ENCODE data around the gene PRPSAP1. TPM values are rescaled to one million over a fixed set of nuclear protein-coding genes. Genes with fewer than 3 reads are reported as not detected.

The PRPSAP1 gene
- polyA plus RNA-seq, 3 donors: 45.8 to 58.2 (median 51.2) TPM

DNA sequence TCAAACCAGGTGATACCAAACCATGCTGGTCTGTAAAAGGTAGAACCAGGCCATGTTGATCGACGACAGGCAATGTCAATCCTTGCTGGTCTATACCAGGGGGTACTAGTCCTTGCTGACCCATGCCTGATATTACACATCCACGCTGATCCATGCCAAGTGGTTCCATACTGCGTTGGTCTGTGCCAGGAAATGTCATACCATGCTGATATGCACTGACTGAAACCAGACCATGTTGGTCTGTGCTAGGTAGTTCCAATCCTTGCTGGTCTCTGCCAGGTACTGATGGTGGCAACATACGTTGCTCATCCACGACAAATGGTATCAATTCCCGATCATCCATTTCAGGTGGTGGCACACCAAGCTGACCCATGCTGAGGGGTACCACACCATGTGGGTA, 60.6 kb downstream of the PRPSAP1 start:
- no peak overlapping the region for H3K27ac ChIP-seq (ENCODE audit: low read depth in 1 of 2, low read length in 2 of 2)
- no peaks in the 10 kb centered on the region for H3K36me3 ChIP-seq (replicated peaks in 1 of 2; ENCODE audit: control insufficient read depth in 1 of 2, insufficient read depth in 2 of 2, low read length in 2 of 2)
- no peak overlapping the region for H3K4me3 ChIP-seq (replicated peaks in 1 of 3; ENCODE audit: low read depth in 2 of 3, low read length in 3 of 3)
- no peaks in the 10 kb centered on the region for H3K79me2 ChIP-seq (ENCODE audit: insufficient read depth, low read length)
- WGBS (ENCODE audit: insufficient coverage): 94% methylated on average over 7 of the region's 7 CpGs
- H4K20me1 ChIP-seq (ENCODE audit: insufficient read depth, low read length): no peaks in the 10 kb centered on the region
- no peaks in the 10 kb centered on the region for H3K9me3 Mint-ChIP-seq
- H3K4me1 Mint-ChIP-seq: no peaks in the 10 kb centered on the region
- no peak overlapping the region for H3K9ac ChIP-seq (ENCODE audit: insufficient read depth, low read length, poor library complexity, severe bottlenecking)
- no peak overlapping the region for H2AFZ ChIP-seq (ENCODE audit: insufficient read depth, low read depth, low read length, poor library complexity, severe bottlenecking)
- H3K27ac Mint-ChIP-seq: no peak overlapping the region
- no peak overlapping the region for H3K4me2 ChIP-seq (replicated peaks; ENCODE audit: extremely low read depth, low read length, poor library complexity, severe bottlenecking)
- no peak for DNase-seq
- H3K27me3 ChIP-seq (ENCODE audit: control insufficient read depth in 2 of 2, insufficient read depth in 2 of 2, low read length in 2 of 2): no peaks in the 10 kb centered on the region
- peaks cover 3 to 12% of the 10 kb centered on the region in 2 donors for H3K36me3 Mint-ChIP-seq
- intact Hi-C loops (cut with micrococcal nuclease): no loop called here
- H3K4me3 Mint-ChIP-seq: no peak overlapping the region
- H3K9me3 ChIP-seq (replicated peaks in 1 of 2; ENCODE audit: control insufficient read depth in 1 of 2, insufficient read depth in 1 of 2, low read length in 2 of 2): no peaks in the 10 kb centered on the region
- TF ChIP-seq, protein P1, sequence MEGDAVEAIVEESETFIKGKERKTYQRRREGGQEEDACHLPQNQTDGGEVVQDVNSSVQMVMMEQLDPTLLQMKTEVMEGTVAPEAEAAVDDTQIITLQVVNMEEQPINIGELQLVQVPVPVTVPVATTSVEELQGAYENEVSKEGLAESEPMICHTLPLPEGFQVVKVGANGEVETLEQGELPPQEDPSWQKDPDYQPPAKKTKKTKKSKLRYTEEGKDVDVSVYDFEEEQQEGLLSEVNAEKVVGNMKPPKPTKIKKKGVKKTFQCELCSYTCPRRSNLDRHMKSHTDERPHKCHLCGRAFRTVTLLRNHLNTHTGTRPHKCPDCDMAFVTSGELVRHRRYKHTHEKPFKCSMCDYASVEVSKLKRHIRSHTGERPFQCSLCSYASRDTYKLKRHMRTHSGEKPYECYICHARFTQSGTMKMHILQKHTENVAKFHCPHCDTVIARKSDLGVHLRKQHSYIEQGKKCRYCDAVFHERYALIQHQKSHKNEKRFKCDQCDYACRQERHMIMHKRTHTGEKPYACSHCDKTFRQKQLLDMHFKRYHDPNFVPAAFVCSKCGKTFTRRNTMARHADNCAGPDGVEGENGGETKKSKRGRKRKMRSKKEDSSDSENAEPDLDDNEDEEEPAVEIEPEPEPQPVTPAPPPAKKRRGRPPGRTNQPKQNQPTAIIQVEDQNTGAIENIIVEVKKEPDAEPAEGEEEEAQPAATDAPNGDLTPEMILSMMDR (IDR thresholded peaks at IDR 0.05): no peak
- H3K27me3 Mint-ChIP-seq (ENCODE audit: low read depth in 3 of 3): peaks cover 0 to 2% (median 1%) of the 10 kb centered on the region in 3 donors
- no peaks in the 10 kb centered on the region for H3K4me1 ChIP-seq (ENCODE audit: control insufficient read depth in 1 of 2, insufficient read depth in 2 of 2, low read length in 2 of 2)

DNA sequence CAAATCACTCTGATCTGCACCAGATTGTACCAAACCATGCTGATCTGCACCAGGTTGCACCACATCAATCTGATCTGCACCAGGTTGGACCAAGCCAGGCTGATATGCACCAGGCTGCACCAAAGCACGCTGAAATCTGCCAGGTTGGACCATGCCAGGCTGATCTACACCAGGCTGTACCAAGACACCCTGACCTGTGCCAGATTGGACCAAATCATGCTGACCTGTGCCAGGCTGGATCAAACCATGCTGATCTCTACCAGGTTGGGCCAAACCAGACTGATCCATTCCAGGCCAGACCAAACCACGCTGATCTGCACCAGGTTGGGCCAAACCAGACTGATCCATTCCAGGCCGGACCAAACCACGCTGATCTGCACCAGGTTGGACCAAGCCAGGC, 61.1 kb downstream of the PRPSAP1 start:
- no peak for DNase-seq

More for the DNA sequence above, 61.1 kb downstream of the PRPSAP1 start:
- Histone ChIP-seq H3K27me3 (ENCODE audit: control insufficient read depth in 2 of 2, insufficient read depth in 2 of 2, low read length in 2 of 2) (no peaks in the 10 kb centered on the region), H3K4me2 (replicated peaks; ENCODE audit: extremely low read depth, low read length, poor library complexity, severe bottlenecking) (no peak overlapping the region), H3K36me3 (replicated peaks in 1 of 2; ENCODE audit: control insufficient read depth in 1 of 2, insufficient read depth in 2 of 2, low read length in 2 of 2) (no peaks in the 10 kb centered on the region), H3K79me2 (ENCODE audit: insufficient read depth, low read length) (no peaks in the 10 kb centered on the region), H3K4me1 (ENCODE audit: control insufficient read depth in 1 of 2, insufficient read depth in 2 of 2, low read length in 2 of 2) (no peaks in the 10 kb centered on the region), H3K9ac (ENCODE audit: insufficient read depth, low read length, poor library complexity, severe bottlenecking) (no peak overlapping the region), H4K20me1 (ENCODE audit: insufficient read depth, low read length) (no peaks in the 10 kb centered on the region), H3K4me3 (replicated peaks in 1 of 3; ENCODE audit: low read depth in 2 of 3, low read length in 3 of 3) (no peak overlapping the region), H3K9me3 (replicated peaks in 1 of 2; ENCODE audit: control insufficient read depth in 1 of 2, insufficient read depth in 1 of 2, low read length in 2 of 2) (no peaks in the 10 kb centered on the region), H2AFZ (ENCODE audit: insufficient read depth, low read depth, low read length, poor library complexity, severe bottlenecking) (no peak overlapping the region), H3K27ac (ENCODE audit: low read depth in 1 of 2, low read length in 2 of 2) (no peak overlapping the region)
- no peak overlapping the region for H3K27ac Mint-ChIP-seq
- H3K4me3 Mint-ChIP-seq: no peak overlapping the region
- intact Hi-C loops (cut with micrococcal nuclease): no loop called here
- peaks cover 3 to 12% of the 10 kb centered on the region in 2 donors for H3K36me3 Mint-ChIP-seq
- no peaks in the 10 kb centered on the region for H3K4me1 Mint-ChIP-seq
- no peaks in the 10 kb centered on the region for H3K9me3 Mint-ChIP-seq
- WGBS (ENCODE audit: insufficient coverage): 96% methylated on average over 4 of the region's 4 CpGs
- TF ChIP-seq, protein P1 (IDR thresholded peaks at IDR 0.05): no peak
- peaks cover 0 to 2% (median 1%) of the 10 kb centered on the region in 3 donors for H3K27me3 Mint-ChIP-seq (ENCODE audit: low read depth in 3 of 3)
